ENCODE measurements around the gene C3orf80.
"Not testable (repeated sequence)": the region's sequence is repeated elsewhere in the genome, so short reads cannot be mapped to it uniquely, and the experiment has no call there.

The C3orf80 gene

GRCh38 chr3:160225176-160226025 is at the start of gene C3orf80:
Gene C3orf80 (plus strand): TSS chr3:160225422. CDS start chr3:160225636, 214 bp downstream.
- intact Hi-C loops (cut with DNase I) = no loop called here
- peak; percentile 29 to 95 (median 66) for DNase-seq

DNA sequence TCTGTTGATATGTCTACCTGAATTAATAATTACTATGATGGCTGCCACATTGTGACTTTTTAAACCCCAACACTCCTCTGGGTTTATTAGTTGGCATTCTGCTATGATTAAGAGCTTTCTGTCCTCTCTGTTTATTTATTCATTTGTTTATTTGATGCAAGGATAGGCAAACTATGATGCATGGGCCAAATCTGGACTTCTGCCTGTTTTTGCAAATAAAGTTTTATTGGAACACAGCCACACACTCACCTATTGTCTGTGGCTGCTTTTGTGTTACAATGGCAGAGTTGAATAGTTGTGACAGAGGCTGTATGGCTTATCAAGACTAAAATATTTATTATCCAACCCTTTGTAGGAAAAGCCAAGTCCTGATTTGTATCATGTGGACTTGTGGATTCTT is 48.3 kb upstream of the C3orf80 start:
- intact Hi-C loops (cut with DNase I) = no loop called here
- no peak for DNase-seq

DNA sequence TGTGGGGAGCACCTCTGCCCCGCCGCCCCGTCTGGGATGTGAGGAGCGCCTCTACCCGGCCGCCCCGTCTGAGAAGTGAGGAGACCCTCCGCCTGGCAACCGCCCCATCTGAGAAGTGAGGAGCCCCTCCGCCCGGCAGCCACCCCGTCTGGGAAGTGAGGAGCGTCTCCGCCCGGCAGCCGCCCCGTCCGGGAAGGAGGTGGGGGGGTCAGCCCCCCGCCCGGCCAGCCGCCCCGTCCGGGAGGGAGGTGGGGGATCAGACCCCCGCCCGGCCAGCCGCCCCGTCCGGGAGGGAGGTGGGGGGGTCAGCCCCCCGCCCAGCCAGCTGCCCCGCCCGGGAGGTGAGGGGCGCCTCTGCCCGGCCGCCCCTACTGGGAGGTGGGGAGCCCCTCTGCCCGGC is 46.6 kb upstream of the C3orf80 start:
- intact Hi-C loops (cut with DNase I) = not testable (repeated sequence)

DNA sequence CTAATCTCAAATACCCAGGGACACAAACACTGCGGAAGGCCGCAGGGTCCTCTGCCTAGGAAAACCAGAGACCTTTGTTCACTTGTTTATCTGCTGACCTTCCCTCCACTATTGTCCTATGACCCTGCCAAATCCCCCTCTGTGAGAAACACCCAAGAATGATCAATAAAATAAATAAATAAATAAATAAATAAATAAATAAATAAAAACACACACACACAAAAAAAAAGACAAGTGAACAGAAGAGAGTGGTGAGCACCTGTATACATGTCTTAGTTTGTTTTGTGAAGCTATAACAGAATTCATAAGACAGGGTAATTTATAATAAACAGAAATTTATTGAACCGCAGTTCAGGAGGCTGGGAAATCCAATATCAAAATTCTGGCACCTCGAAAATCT is 45.8 kb upstream of the C3orf80 start:
- intact Hi-C loops (cut with DNase I); DNase-seq: not testable (repeated sequence)

More for the DNA sequence above, 46.6 kb upstream of the C3orf80 start:
- not testable (repeated sequence) for DNase-seq

- intact Hi-C loops (cut with DNase I) = no loop called here
- no peak for DNase-seq
These were observed 45.3 kb upstream of the C3orf80 start for GRCh38 chr3:160179906-160180305.

DNA sequence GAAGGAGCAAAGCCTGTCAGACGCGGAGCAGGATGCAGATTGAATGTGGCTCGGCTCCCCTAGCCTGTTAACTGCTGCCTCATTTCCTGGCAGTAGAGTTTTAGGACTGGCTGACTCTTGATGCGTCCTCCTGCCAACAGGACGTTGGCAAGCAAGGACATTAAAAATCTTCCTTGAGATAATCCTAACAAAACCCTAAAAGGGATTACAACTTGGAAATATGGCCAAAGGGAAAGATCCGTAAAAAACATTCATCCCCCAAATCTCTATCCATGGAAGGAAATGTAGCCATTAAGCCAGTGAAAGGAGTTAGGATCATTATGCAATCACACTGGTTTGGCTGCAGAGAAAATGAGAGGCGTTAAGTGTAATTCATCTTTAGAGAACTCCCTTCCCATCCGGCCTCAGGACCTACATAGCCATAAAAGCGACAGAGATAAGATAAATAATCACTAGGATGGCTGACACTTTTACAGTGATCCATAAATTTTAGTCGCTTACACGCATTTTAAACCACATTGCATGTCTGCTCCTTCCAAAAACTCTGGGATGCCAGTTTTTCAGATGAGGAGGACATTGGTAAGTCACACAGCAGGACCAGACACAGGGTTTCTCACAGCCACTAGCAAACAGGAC is 44.5 kb upstream of the C3orf80 start:
- peak in 1 of 10 donors; percentile 14 for DNase-seq
- intact Hi-C loops (cut with DNase I) = no loop called here

- DNase-seq = no peak
These were observed 41.7 kb upstream of the C3orf80 start for GRCh38 chr3:160183345-160184076.

GRCh38 chr3:160184655-160185054 is 40.6 kb upstream of the C3orf80 start:
- no peak for DNase-seq
- intact Hi-C loops (cut with DNase I) = no loop called here

More at GRCh38 chr3:160183345-160184076, 41.7 kb upstream of the C3orf80 start:
- intact Hi-C loops (cut with DNase I) = no loop called here

DNA sequence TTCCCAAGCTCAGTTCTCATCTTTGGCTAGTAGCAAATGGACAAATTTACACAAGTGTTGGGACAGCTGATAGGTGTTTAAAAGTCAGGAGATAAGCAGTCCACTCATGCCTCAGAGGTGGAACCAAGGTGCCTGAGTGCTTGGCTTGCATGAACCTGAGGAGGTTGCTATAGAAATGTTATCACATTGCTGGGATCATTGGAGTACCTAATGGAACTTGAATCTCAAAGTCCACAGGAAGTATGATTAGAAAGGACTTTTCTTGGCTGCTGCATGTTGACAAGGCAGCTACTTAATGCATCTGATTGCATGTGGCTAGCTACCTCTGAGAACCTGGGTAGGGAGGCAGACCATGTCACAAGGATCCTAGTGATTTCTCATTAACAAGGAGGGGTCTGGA is 39.5 kb upstream of the C3orf80 start:
- intact Hi-C loops (cut with DNase I) = no loop called here
- DNase-seq = no peak

DNA sequence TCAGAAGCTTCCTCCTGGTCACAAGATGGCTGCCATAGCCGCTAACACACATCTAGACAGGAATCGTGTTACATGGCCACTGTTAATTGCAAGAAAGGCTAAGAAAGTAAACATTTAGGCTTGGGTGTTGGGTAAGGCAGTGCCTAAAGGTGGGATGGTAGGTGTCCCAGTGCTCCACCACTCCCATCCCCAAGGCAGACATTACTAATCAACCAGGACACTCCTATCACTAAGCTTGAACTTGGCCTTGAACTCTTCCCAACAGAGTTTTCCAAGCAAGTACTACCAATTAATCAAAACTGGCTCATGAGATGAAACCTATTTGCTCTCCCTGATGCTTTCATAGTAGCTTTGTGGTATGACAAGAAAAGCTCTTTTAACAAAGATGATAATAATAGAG is 37.9 kb upstream of the C3orf80 start:
- no peak for DNase-seq
- intact Hi-C loops (cut with DNase I) = no loop called here

- DNase-seq = no peak
- intact Hi-C loops (cut with DNase I) = no loop called here
These were observed 32.8 kb upstream of the C3orf80 start for GRCh38 chr3:160192310-160193029.

DNA sequence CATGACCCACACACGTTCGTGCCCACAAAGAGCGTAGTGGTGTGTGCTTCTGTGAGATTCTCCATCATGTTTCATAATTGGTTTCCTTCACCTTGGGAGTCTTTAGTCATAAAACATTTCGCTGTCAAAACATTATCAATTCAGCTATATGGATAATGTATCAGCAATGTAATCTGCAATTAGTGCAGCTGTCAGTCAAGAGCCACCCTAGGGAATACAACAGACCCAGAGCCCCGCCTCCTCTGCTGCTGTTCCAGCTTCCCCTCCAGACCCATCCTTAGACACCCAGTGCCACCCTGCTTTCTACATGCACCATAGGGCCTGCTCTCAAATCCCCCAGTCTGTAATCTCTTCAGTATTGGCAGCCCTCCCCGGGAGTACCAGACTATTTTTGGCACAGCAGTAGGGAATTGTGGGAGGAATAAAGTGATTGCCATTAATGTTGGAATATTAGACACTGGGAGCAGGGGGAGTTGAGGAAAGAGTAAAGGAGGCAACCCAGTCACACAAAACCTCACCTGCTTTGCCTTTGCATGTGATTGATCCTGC is 31.5 kb upstream of the C3orf80 start:
- DNase-seq = no peak
- intact Hi-C loops (cut with DNase I) = no loop called here

DNA sequence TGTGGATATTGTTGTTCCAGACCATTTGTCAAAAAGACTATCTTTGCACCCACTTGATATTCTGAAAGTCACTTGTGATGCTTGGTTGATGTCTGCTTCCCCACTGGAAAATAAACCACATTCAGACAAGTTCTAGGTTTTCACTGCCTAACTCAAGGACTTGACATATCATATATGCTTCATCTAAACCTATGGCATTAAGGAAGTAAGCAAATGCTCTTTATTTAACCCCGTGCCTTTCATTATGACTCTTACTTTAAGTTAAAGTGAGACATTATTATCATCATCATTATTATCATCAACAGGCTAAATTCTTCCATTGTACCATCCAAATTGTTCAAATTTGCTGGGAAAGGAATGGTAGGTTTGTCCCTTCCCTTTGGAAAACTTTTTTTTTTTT is 30.8 kb upstream of the C3orf80 start:
- DNase-seq = no peak
- intact Hi-C loops (cut with DNase I) = no loop called here

- DNase-seq = no peak
- intact Hi-C loops (cut with DNase I) = no loop called here
These were observed 30.1 kb upstream of the C3orf80 start for GRCh38 chr3:160195106-160195505.

DNA sequence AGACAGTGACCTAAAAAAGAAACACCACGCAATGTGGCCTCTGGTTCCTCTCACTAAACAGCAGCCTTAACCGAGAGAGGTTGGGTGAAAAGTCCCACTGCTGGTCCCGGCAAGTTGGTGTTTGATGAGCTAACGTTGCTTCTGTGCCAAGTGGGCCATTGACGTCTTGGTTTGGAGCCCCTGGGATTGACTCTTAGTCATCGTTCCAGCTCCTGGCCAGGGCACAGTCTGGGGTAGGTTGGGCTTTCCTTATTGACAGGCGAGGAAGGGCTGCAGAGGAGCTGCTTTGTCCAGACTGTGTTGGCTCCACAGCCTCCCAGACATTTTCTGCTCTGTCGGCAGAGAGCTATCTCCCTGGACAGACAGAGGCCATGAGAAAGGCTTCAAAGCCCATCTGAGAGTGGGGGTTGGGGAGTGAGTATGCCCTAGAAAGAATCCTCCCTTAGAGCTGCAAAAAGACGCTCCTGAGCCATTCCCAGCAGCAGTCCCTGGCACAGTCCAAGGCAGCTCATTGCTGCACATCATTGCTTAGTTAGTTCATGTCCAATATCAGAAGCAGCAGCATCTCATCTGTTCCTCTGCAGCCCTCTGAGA is 28.6 kb upstream of the C3orf80 start:
- intact Hi-C loops (cut with DNase I) = no loop called here

DNA sequence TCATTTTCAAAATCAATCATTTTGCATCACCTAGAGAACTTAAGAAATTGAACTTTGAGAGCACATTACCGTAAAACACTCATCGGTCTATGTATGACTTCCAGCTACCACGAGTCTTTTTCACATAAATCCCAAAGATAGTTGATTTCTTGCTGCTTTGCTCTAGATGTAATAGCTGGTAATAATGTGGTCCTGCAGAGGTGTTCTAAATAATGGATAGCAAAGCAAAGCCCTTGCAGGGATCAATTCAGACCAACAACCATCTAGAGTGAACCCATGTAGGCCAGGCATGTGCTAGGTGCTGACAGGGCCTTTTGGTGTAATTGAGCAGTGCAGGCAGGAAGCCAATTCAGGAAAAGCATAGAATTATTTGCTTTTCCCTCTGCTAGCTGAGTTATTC is 26.1 kb upstream of the C3orf80 start:
- intact Hi-C loops (cut with DNase I) = no loop called here
- no peak for DNase-seq

More for the DNA sequence above, 28.6 kb upstream of the C3orf80 start:
- no peak for DNase-seq

DNA sequence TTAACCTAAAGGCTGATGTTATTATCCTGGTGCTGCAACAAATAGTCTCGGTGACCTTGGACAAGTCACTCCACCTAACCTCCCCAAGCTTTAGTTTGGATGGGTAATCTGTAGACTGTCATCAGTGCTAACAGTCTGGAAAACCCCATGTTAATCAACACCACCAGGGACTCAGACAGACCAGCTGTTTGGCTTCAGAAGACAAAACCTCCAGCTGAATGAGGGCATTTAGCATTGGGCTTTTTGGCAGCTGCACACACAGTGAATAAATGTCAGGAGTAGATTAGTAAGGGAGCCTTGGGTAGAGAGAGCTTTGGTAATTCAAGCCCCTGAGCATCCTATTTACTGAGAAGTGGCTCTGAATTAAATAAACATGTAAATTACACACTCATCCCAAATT is 24.9 kb upstream of the C3orf80 start:
- no peak for DNase-seq
- intact Hi-C loops (cut with DNase I) = no loop called here

DNA sequence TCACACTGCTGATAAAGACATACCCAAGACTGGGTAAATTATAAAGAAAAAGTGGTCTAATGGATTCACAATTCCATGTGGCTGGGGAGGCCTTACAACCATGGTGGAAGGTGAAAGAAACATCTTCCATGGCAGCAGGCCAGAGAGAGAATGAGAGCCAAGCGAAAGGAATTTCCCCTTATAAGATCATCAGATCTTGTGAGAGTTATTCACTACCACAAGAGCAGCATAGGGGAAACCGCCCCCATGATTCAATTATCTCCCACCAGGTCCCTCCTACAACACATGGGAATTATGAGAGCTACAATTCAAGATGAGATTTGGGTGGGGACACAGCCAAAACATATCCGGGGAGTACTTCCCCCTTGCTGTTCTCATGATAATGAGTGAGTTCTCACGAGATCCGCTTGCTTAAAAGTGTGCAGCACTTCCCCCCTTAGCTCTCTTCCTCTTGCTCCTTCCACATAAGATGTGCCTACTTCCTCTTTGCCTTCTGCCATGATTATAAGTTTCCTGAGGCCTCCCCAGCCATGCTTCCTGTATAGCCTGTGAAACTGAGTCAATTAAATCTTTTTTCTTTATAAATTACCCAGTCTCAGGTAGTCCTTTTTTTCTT is 20.7 kb upstream of the C3orf80 start:
- DNase-seq; intact Hi-C loops (cut with DNase I): not testable (repeated sequence)

- intact Hi-C loops (cut with DNase I) = no loop called here
- no peak for DNase-seq
These were observed 19.6 kb upstream of the C3orf80 start for GRCh38 chr3:160205606-160206005.
